Esophagus muscularis mucosa (tissue), 4 donors: ENCODE measurements around the gene BMPR1A. TPM values are rescaled to one million over a fixed set of nuclear protein-coding genes. Genes with fewer than 3 reads are reported as not detected.

ENCODE experiments used
- DNase-seq: peaks from one replicate; pipeline ENCODE4 v3.0.0-alpha.2; 2017; ENCODE audit errors: extremely low spot score
- H3K27ac ChIP-seq, 4 donors: fragments of 200-600 bp; sonication (generic); replicated peaks in 1 of 4; 1 replicate in 3 of 4; 2 replicates in 1 of 4; pipeline ENCODE4 v1.5.1; 2016 to 2019; ENCODE audit warnings: mild to moderate bottlenecking in 1 of 4
- H3K27me3 ChIP-seq, 4 donors: fragments of 200-600 bp; sonication (generic); one replicate each; pipeline versions ENCODE4 v1.5.1 to v1.6.0; 2016 to 2019
- H3K36me3 ChIP-seq, 4 donors: fragments of 200-600 bp; sonication (generic); one replicate each; pipeline ENCODE4 v1.5.1; 2016 to 2019
- H3K4me1 ChIP-seq, 4 donors: fragments of 200-600 bp; sonication (generic); one replicate each; pipeline ENCODE4 v1.5.1; 2016 to 2019
- H3K4me3 ChIP-seq, 4 donors: fragments of 200-600 bp; sonication (generic); 1 replicate in 2 of 4; 2 replicates in 2 of 4; pipeline ENCODE4 v1.5.1; 2016 to 2019; ENCODE audit warnings: mild to moderate bottlenecking in 4 of 4, moderate library complexity in 1 of 4
- H3K9me3 ChIP-seq, 4 donors: fragments of 200-600 bp; sonication (generic); 1 replicate in 3 of 4; 2 replicates in 1 of 4; pipeline ENCODE4 v1.5.1; 2016 to 2019
- EP300 ChIP-seq: sonication (generic); formaldehyde crosslinking; IDR thresholded peaks from one replicate; pipeline ENCODE4 v1.6.1; 2017; ENCODE audit warnings: antibody characterized with exemption
- POLR2A ChIP-seq: fragments of 450-650 bp; IDR thresholded peaks from one replicate; pipeline ENCODE4 v1.6.1; 2017; ENCODE audit warnings: antibody characterized with exemption, moderate library complexity, mild to moderate bottlenecking, low read depth
- POLR2AphosphoS5 ChIP-seq, 2 donors: sonication (generic); formaldehyde crosslinking; IDR thresholded peaks; one replicate each; pipeline ENCODE4 v1.6.1; 2017; ENCODE audit warnings: antibody characterized with exemption in 2 of 2
- WGBS: methylation state at CpG from one replicate; pipeline ENCODE4 v1.1.5; 2018; 5-methylcytosine and 5-hydroxymethylcytosine counted together
- intact Hi-C: fragments of 100-400 bp; cut with DNase I; formaldehyde crosslinking; loops from one replicate; pipeline ENCODE4 v1.15.1; 2023
- total RNA-seq, 4 donors: library from RNA; depleted of rRNA; stranded (reverse); fragments of >200 nt; gene quantifications; one replicate each; pipeline versions ENCODE4 v1.1.0 to v1.2.1, GENCODE V29; 2016
- TF ChIP-seq, protein P1 (sequence below), 3 experiments: fragments of 200-600 bp in 2 of 3; fragments of 450-650 bp in 1 of 3; sonication (generic) in 2 of 3; IDR thresholded peaks; one replicate each; pipeline ENCODE4 v1.5.1; 2017 to 2019; ENCODE audit warnings: antibody characterized with exemption in 3 of 3, mild to moderate bottlenecking in 2 of 3, moderate library complexity in 1 of 3

BMPR1A gene
- total RNA-seq, 4 donors from 2014 or later, result 66.1 to 110 (median 90.5) TPM

DNA sequence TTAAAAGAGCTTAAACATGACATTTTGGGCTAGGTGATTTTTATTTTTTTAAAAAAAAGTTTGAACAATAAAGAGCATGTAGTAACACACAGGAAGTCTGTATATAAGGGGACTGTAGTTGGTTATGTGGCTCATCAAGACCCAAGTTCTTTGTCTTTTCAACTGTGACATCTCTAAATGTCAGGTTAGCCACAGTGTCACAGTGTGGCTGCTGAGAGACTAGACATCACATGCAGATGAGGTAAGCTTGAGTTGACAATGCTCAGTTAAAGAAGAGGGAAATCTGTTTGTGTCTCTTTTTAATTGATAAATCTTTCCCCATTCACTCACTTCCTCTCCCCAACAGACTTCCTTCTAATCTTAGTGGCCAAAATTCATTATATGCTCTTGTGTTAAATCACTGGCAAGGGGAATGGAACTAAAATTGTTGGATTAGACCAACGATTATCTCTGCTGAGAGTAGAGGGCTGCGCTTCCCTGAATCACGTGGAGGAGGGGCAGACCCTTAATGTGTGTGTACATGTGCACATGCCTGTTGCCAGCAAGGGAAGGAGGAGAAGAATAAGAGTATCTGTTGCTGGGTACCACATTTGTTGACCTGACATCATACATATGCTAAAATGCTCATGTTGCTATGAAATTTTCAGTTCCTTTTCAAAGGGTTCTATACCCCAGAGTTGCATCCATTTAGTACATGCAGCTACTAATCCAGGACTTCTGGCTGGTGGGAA, 122.7 kb downstream of the BMPR1A start:
- DNase-seq, result no peak
- 78% methylated on average over 3 of the region's 3 CpGs for WGBS
- TF ChIP-seq, protein P1, sequence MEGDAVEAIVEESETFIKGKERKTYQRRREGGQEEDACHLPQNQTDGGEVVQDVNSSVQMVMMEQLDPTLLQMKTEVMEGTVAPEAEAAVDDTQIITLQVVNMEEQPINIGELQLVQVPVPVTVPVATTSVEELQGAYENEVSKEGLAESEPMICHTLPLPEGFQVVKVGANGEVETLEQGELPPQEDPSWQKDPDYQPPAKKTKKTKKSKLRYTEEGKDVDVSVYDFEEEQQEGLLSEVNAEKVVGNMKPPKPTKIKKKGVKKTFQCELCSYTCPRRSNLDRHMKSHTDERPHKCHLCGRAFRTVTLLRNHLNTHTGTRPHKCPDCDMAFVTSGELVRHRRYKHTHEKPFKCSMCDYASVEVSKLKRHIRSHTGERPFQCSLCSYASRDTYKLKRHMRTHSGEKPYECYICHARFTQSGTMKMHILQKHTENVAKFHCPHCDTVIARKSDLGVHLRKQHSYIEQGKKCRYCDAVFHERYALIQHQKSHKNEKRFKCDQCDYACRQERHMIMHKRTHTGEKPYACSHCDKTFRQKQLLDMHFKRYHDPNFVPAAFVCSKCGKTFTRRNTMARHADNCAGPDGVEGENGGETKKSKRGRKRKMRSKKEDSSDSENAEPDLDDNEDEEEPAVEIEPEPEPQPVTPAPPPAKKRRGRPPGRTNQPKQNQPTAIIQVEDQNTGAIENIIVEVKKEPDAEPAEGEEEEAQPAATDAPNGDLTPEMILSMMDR (IDR thresholded peaks at IDR 0.05), result no peak
- TF ChIP-seq POLR2AphosphoS5 (IDR thresholded peaks at IDR 0.05) (no peak), EP300 (no peak), POLR2A (no peak)
- Histone ChIP-seq H3K4me3 (no peak overlapping the region), H3K36me3 (peaks cover 0 to 10% (median 6%) of the 10 kb centered on the region in 4 donors), H3K27ac (no peak overlapping the region), H3K9me3 (no peaks in the 10 kb centered on the region), H3K27me3 (no peaks in the 10 kb centered on the region), H3K4me1 (peaks cover 0 to 30% (median 9%) of the 10 kb centered on the region in 4 donors)
- intact Hi-C loops, result no loop called here

GRCh38 chr10:86880971-86881370, 124.6 kb downstream of the BMPR1A start:
- Histone ChIP-seq H3K36me3 (peaks cover 0 to 8% (median 5%) of the 10 kb centered on the region in 4 donors), H3K27me3 (no peaks in the 10 kb centered on the region), H3K4me3 (no peak overlapping the region), H3K27ac (no peak overlapping the region), H3K9me3 (no peaks in the 10 kb centered on the region), H3K4me1 (peaks cover 0 to 30% (median 8%) of the 10 kb centered on the region in 4 donors)
- peak; percentile 24 for DNase-seq
- intact Hi-C loops, result no loop called here
- no peak for TF ChIP-seq POLR2AphosphoS5 (IDR thresholded peaks at IDR 0.05)
- TF ChIP-seq EP300, result no peak
- TF ChIP-seq POLR2A, result no peak
- TF ChIP-seq, protein P1 (IDR thresholded peaks at IDR 0.05), result no peak
- WGBS, result 92% methylated on average over 4 of the region's 4 CpGs

DNA sequence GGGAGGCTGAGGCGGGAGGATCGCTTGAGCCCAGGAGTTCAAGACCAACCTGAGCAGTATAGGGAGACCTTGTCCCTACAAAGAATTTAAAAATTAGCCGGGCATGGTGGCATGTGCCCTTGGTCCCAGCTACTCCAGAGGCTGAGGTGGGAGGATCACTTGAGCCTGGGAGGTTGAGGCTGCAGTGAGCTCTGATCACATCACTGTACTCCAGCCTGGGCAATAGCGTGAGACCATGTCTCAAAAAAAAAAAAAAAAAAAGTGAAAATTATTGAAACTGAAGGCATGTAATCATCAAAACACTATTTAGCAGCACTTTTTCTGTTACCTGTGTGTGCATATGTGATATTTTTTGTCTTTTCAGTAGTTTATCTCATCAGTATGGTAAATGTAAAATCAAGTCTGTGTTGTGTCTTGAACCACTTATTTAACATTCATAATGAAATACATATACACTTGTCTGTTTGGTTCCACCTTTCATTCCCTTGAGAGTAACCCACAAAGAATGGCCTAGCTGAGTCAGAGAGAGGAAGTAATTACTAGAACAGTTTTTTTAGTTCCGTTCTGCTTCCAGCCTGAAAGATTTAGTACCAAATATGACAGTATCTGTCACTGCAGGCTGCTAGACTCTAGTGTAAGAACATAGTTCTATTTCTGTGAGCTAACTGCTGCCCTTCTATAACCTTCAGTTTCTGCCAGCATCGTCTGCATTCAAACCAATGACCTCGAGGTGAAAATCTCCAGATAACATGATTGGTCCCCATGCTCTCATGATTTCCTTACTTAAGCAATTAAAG, 132.4 kb downstream of the BMPR1A start:
- intact Hi-C loops, result no loop called here
- no peak for TF ChIP-seq POLR2AphosphoS5 (IDR thresholded peaks at IDR 0.05)
- TF ChIP-seq, protein P1 (IDR thresholded peaks at IDR 0.05), result no peak
- no peak for TF ChIP-seq EP300
- TF ChIP-seq POLR2A, result no peak

DNA sequence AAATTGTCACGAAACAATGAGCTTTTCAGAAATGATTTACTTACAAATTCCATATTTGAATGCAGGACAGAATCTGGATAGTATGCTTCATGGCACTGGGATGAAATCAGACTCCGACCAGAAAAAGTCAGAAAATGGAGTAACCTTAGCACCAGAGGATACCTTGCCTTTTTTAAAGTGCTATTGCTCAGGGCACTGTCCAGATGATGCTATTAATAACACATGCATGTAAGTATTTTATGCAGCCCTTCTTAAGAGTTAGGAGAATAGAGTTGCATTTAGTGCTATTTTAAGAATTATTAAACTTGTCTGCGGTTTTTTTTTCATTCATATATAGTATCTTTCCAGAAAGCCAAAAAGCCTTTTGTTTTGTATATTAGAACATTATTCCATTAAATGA, 133.6 kb downstream of the BMPR1A start:
- Histone ChIP-seq H3K36me3 (peaks cover 0 to 22% (median 0%) of the 10 kb centered on the region in 4 donors), H3K9me3 (no peaks in the 10 kb centered on the region), H3K27me3 (no peaks in the 10 kb centered on the region), H3K4me1 (peaks cover 18 to 29% (median 25%) of the 10 kb centered on the region in 4 donors), H3K27ac (peak overlapping the region in 3 of 4 donors; percentile 59 to 75 (median 67)), H3K4me3 (no peak overlapping the region)
- TF ChIP-seq POLR2A (no peak), EP300 (no peak), POLR2AphosphoS5 (IDR thresholded peaks at IDR 0.05) (no peak)
- TF ChIP-seq, protein P1 (IDR thresholded peaks at IDR 0.05), result no peak
- WGBS, result 26% methylated on average over 3 of the region's 3 CpGs
- no peak for DNase-seq
- intact Hi-C loops, result no loop called here

More for the DNA sequence above, 132.4 kb downstream of the BMPR1A start:
- Histone ChIP-seq H3K36me3 (peaks cover 0 to 16% (median 0%) of the 10 kb centered on the region in 4 donors), H3K9me3 (no peaks in the 10 kb centered on the region), H3K27ac (peak overlapping the region; percentile 35 to 75 (median 63)), H3K4me3 (no peak overlapping the region), H3K27me3 (no peaks in the 10 kb centered on the region), H3K4me1 (peaks cover 18 to 25% (median 24%) of the 10 kb centered on the region in 4 donors)
- no peak for DNase-seq
- 56% methylated on average over 7 of the region's 7 CpGs for WGBS
